ENCODE measurements around the gene GRAMD2B. TPM values are rescaled to one million over a fixed set of nuclear protein-coding genes. Genes with fewer than 3 reads are reported as not detected.

The GRAMD2B gene
- total RNA-seq, 2 donors from 2014 or later: 34.9 to 35.8 TPM

DNA sequence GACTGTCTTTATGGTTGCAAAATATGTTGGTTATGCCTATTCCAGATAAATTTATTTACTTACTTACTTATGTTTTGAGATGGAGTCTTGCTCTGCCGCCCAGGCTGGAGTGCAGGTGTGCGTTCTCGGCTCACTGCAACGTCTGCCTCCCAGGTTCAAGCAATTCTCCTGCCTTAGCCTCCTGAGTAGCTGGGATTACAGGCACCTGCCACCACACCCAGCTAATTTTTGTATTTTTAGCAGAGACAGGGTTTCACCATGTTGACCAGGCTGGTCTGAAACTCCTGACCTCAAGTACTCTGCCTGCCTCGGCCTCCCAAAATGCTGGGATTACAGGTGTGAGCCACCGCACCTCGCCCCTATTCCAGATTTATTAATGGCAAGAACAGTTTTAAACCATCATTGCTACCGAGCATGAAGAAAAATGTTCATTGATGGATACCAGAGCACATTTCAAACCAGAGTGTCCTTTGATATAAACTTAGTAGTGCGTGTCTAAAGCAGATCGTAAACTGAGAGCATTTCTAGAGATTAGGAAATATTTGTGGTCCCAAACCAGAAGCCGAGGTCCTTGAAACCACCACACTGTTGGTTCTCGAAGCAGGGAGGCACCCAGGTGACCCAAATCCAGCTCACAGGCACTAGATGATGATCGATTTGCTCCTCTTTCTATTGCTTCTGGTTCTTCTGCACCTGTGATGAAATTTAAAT, 85.2 kb downstream of the GRAMD2B start:
- Histone ChIP-seq H3K36me3 (replicated peaks in 1 of 2; ENCODE audit: insufficient read depth in 1 of 2, low read depth in 2 of 2) (no peaks in the 10 kb centered on the region), H3K4me1 (peaks cover 9% of the 10 kb centered on the region), H3K9me3 (no peaks in the 10 kb centered on the region), H3K4me3 (no peak overlapping the region), H3K27me3 (no peaks in the 10 kb centered on the region), H3K27ac (peak overlapping the region; percentile 7 to 69 (median 46))
- WGBS, 2 donors: 80 to 85% methylated on average over 13 of the region's 13 CpGs
- peak; percentile 23 for ATAC-seq
- no peak for DNase-seq
- intact Hi-C loops (cut with DNase I): no loop called here
- no peak for TF ChIP-seq CTCF (IDR thresholded peaks at IDR 0.05)
- no peak for TF ChIP-seq POLR2A (IDR thresholded peaks at IDR 0.05)

DNA sequence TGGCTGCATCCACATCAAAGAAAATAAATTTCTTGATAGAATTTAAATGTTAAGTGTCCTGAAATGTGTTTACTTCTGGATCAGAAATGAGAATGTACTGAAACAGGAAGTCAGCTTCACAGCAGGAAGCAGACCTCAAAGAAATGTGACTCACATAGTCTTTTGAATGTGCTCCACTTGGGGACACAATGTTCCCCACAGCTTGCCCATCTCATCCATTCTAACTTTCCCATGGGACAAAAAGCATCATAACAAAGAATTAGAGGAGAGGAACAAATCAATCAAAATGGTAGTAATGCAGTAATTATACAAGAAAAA, 85.7 kb downstream of the GRAMD2B start:
- TF ChIP-seq POLR2A (IDR thresholded peaks at IDR 0.05): no peak
- TF ChIP-seq CTCF (IDR thresholded peaks at IDR 0.05): no peak
- DNase-seq: peak in 2 of 4 donors; percentile 20 to 55
- intact Hi-C loops (cut with DNase I): no loop called here
- Histone ChIP-seq H3K27ac (peak overlapping the region in 3 of 4 donors; percentile 45 to 69 (median 48)), H3K9me3 (no peaks in the 10 kb centered on the region), H3K4me1 (peaks cover 4% of the 10 kb centered on the region), H3K27me3 (no peaks in the 10 kb centered on the region), H3K4me3 (no peak overlapping the region), H3K36me3 (replicated peaks in 1 of 2; ENCODE audit: insufficient read depth in 1 of 2, low read depth in 2 of 2) (no peaks in the 10 kb centered on the region)
- peak; percentile 73 for ATAC-seq

GRCh38 chr5:126509339-126509738, 86.1 kb downstream of the GRAMD2B start:
- H3K4me3 ChIP-seq: no peak overlapping the region
- peak overlapping the region in 2 of 4 donors; percentile 48 to 69 for H3K27ac ChIP-seq
- H3K27me3 ChIP-seq: no peaks in the 10 kb centered on the region
- ATAC-seq: peak; percentile 20
- no peaks in the 10 kb centered on the region for H3K36me3 ChIP-seq (replicated peaks in 1 of 2; ENCODE audit: insufficient read depth in 1 of 2, low read depth in 2 of 2)
- WGBS, 2 donors: 73 to 77% methylated on average over 5 of the region's 5 CpGs
- DNase-seq: no peak
- no peaks in the 10 kb centered on the region for H3K9me3 ChIP-seq
- intact Hi-C loops (cut with DNase I): no loop called here
- no peaks in the 10 kb centered on the region for H3K4me1 ChIP-seq
- TF ChIP-seq POLR2A (IDR thresholded peaks at IDR 0.05) (no peak), CTCF (IDR thresholded peaks at IDR 0.05) (no peak)

GRCh38 chr5:126511961-126512360, 88.8 kb downstream of the GRAMD2B start:
- WGBS, 2 donors: 86 to 90% methylated on average over 1 of the region's 1 CpG

More at GRCh38 chr5:126511961-126512360, 88.8 kb downstream of the GRAMD2B start:
- intact Hi-C loops (cut with DNase I): no loop called here
- Histone ChIP-seq H3K27me3 (no peaks in the 10 kb centered on the region), H3K9me3 (no peaks in the 10 kb centered on the region), H3K36me3 (replicated peaks in 1 of 2; ENCODE audit: insufficient read depth in 1 of 2, low read depth in 2 of 2) (no peaks in the 10 kb centered on the region), H3K27ac (no peak overlapping the region), H3K4me1 (no peaks in the 10 kb centered on the region), H3K4me3 (no peak overlapping the region)
- TF ChIP-seq CTCF (IDR thresholded peaks at IDR 0.05) (no peak), POLR2A (IDR thresholded peaks at IDR 0.05) (no peak)
- DNase-seq (no peak), ATAC-seq (no peak)

Data from body of pancreas (tissue), 4 donors.